Spleen (tissue), 11 donors: ENCODE data around the gene BCAT1. TPM values are rescaled to one million over a fixed set of nuclear protein-coding genes. Genes with fewer than 3 reads are reported as not detected.
"Not testable (repeated sequence)": the region's sequence is repeated elsewhere in the genome, so short reads cannot be mapped to it uniquely, and the experiment has no call there.

Experiments
- DNase-seq: peaks from one replicate; pipeline ENCODE4 v3.0.0-alpha.2; 2020
- H3K27ac ChIP-seq, 8 donors: fragments of 200-600 bp; sonication (generic) in 7 of 8; 1 replicate in 4 of 8; 2 replicates in 4 of 8; pipeline versions ENCODE4 v1.5.0 to v1.8.0; 2016 to 2021; ENCODE audit warnings: inconsistent platforms in 4 of 8, mild to moderate bottlenecking in 4 of 8, moderate library complexity in 1 of 8
- H3K27me3 ChIP-seq, 7 donors: fragments of 200-600 bp; sonication (generic) in 6 of 7; replicated peaks in 1 of 7; 1 replicate in 4 of 7; 2 replicates in 3 of 7; pipeline versions ENCODE4 v1.5.0 to v1.8.0; 2016 to 2021; ENCODE audit warnings: inconsistent platforms in 3 of 7, mild to moderate bottlenecking in 1 of 7
- H3K36me3 ChIP-seq, 6 donors: fragments of 200-600 bp; sonication (generic) in 5 of 6; 1 replicate in 4 of 6; 2 replicates in 2 of 6; pipeline versions ENCODE4 v1.5.0 to v1.8.0; 2016 to 2021; ENCODE audit warnings: inconsistent platforms in 2 of 6
- H3K4me1 ChIP-seq, 6 donors: fragments of 200-600 bp; sonication (generic) in 5 of 6; 1 replicate in 3 of 6; 2 replicates in 3 of 6; pipeline versions ENCODE4 v1.5.0 to v1.8.0; 2016 to 2021; ENCODE audit warnings: inconsistent platforms in 3 of 6
- H3K4me3 ChIP-seq, 8 donors: fragments of 200-600 bp; sonication (generic) in 7 of 8; 1 replicate in 4 of 8; 2 replicates in 4 of 8; pipeline versions ENCODE4 v1.5.0 to v1.8.0; 2016 to 2021; ENCODE audit warnings: inconsistent platforms in 4 of 8, mild to moderate bottlenecking in 4 of 8, moderate library complexity in 2 of 8
- H3K9me3 ChIP-seq, 8 donors: fragments of 200-600 bp; sonication (generic) in 7 of 8; 1 replicate in 4 of 8; 2 replicates in 4 of 8; pipeline versions ENCODE4 v1.5.0 to v1.8.0; 2016 to 2021; ENCODE audit warnings: inconsistent platforms in 4 of 8
- CTCF ChIP-seq, 11 experiments: fragments of 200-600 bp in 7 of 11; fragments of 450-650 bp in 4 of 11; sonication (generic) in 4 of 11; IDR thresholded peaks in 8 of 11; conservative IDR thresholded peaks in 3 of 11; 1 replicate in 7 of 11; 2 replicates in 4 of 11; pipeline versions ENCODE4 v1.4.0 to v1.8.0; 2016 to 2021; ENCODE audit warnings: antibody characterized with exemption in 11 of 11, inconsistent platforms in 4 of 11, mild to moderate bottlenecking in 1 of 11
- POLR2A ChIP-seq, 3 donors: fragments of 450-650 bp; IDR thresholded peaks; one replicate each; pipeline ENCODE4 v1.5.1; 2017; ENCODE audit warnings: antibody characterized with exemption in 3 of 3, mild to moderate bottlenecking in 1 of 3
- POLR2AphosphoS5 ChIP-seq, 3 donors: sonication (generic); formaldehyde crosslinking; IDR thresholded peaks; one replicate each; pipeline ENCODE4 v1.5.1; 2017; ENCODE audit warnings: antibody characterized with exemption in 3 of 3
- WGBS, 5 donors: extraction: QIAGEN DNeasy Blood & Tissue Kit in 3 of 5; methylation state at CpG; one replicate each; pipeline versions ENCODE4 v1.1.5 to v1.1.7; 2013 to 2018; 5-methylcytosine and 5-hydroxymethylcytosine counted together
- intact Hi-C: fragments of 100-400 bp; cut with DNase I; formaldehyde crosslinking; loops from one replicate; pipeline ENCODE4 v1.15.0; 2023; ENCODE audit warnings: low total_unique reads
- polyA plus RNA-seq, 3 donors: library from polyadenylated mRNA; stranded (reverse); fragments of 200-250 nt; gene quantifications; one replicate each; pipeline ENCODE4 v1.2.1, GENCODE V29; 2013
- total RNA-seq, 7 donors: library from RNA; depleted of rRNA in 3 of 7; stranded (reverse); fragments of >200 nt in 3 of 7; fragmentation: NEBNext Ultra II Directional in 4 of 7; extraction: Animal tissue kit (Norgen Biotek cat#: 25700) in 4 of 7; gene quantifications; one replicate each; pipeline versions ENCODE4 v1.1.0 to v1.2.1, GENCODE V29; 2016 to 2021
- donor health status: healthy with polysubstance abuse.
- donor health status: DM: no; HTN: no; CAD: no; lungs with moderate emphysema.
- donor health status: DM: no; HTN: no; CAD: no.
- donor health status: Bipolar disorder and iron deficiency.
- donor health status: healthy.
- donor health status: DM: no; HTN: no; CAD: no.
- donor health status: DM: yes; HTN: yes; CAD: no.

Gene BCAT1
- total and polyA plus RNA-seq, 10 donors, result 0.54 to 18.4 (median 8.7) TPM

- H3K4me3 ChIP-seq, result no peak overlapping the region
- no peaks in the 10 kb centered on the region for H3K4me1 ChIP-seq
- H3K27me3 ChIP-seq, result no peaks in the 10 kb centered on the region
- intact Hi-C loops, result no loop called here
- H3K9me3 ChIP-seq, result no peaks in the 10 kb centered on the region
- WGBS, 5 donors, result 86 to 98% (median 91%) methylated on average over 3 of the region's 3 CpGs
- DNase-seq, result no peak
- H3K36me3 ChIP-seq, result no peaks in the 10 kb centered on the region
- TF ChIP-seq POLR2AphosphoS5 (IDR thresholded peaks at IDR 0.05), result no peak
- no peak for TF ChIP-seq POLR2A (IDR thresholded peaks at IDR 0.05)
- no peak for TF ChIP-seq CTCF (IDR thresholded peaks at IDR 0.05 in 8 of 11, conservative IDR thresholded peaks at IDR 0.05 in 3 of 11)
- H3K27ac ChIP-seq, result no peak overlapping the region
Observed at GRCh38 chr12:24913953-24914352, 34.9 kb downstream of the BCAT1 start.

- no peaks in the 10 kb centered on the region for H3K36me3 ChIP-seq
- DNase-seq, result no peak
- 71 to 86% (median 82%) methylated on average over 3 of the region's 3 CpGs for WGBS, 5 donors
- no peaks in the 10 kb centered on the region for H3K9me3 ChIP-seq
- intact Hi-C loops, result no loop called here
- H3K27me3 ChIP-seq, result no peaks in the 10 kb centered on the region
- no peaks in the 10 kb centered on the region for H3K4me1 ChIP-seq
- no peak overlapping the region for H3K27ac ChIP-seq
- TF ChIP-seq POLR2AphosphoS5 (IDR thresholded peaks at IDR 0.05), result no peak
- TF ChIP-seq POLR2A (IDR thresholded peaks at IDR 0.05), result no peak
- no peak for TF ChIP-seq CTCF (IDR thresholded peaks at IDR 0.05 in 8 of 11, conservative IDR thresholded peaks at IDR 0.05 in 3 of 11)
- no peak overlapping the region for H3K4me3 ChIP-seq
Observed at GRCh38 chr12:24913130-24913529, 35.8 kb downstream of the BCAT1 start.

- Histone ChIP-seq H3K4me1 (no peaks in the 10 kb centered on the region), H3K27me3 (no peaks in the 10 kb centered on the region), H3K27ac (no peak overlapping the region), H3K9me3 (no peaks in the 10 kb centered on the region), H3K36me3 (no peaks in the 10 kb centered on the region), H3K4me3 (no peak overlapping the region)
- intact Hi-C loops, result no loop called here
- 59 to 73% (median 67%) methylated on average over 9 of the region's 9 CpGs for WGBS, 5 donors
- DNase-seq, result no peak
- TF ChIP-seq CTCF (IDR thresholded peaks at IDR 0.05 in 8 of 11, conservative IDR thresholded peaks at IDR 0.05 in 3 of 11) (no peak), POLR2AphosphoS5 (IDR thresholded peaks at IDR 0.05) (no peak), POLR2A (IDR thresholded peaks at IDR 0.05) (no peak)
Observed at GRCh38 chr12:24911271-24911791, 37.6 kb downstream of the BCAT1 start.

- H3K9me3 ChIP-seq, H3K36me3 ChIP-seq, H3K4me3 ChIP-seq, intact Hi-C loops, H3K4me1 ChIP-seq, H3K27ac ChIP-seq, H3K27me3 ChIP-seq, DNase-seq: not testable (repeated sequence)
- 94 to 99% (median 97%) methylated on average over 6 of the region's 6 CpGs for WGBS, 5 donors
Observed at GRCh38 chr12:24910192-24910591, 38.7 kb downstream of the BCAT1 start.

GRCh38 chr12:24909667-24910066, 39.2 kb downstream of the BCAT1 start:
- Histone ChIP-seq H3K4me1 (no peaks in the 10 kb centered on the region), H3K9me3 (no peaks in the 10 kb centered on the region), H3K27ac (no peak overlapping the region), H3K36me3 (no peaks in the 10 kb centered on the region), H3K27me3 (peaks cover 0 to 9% (median 0%) of the 10 kb centered on the region in 7 donors), H3K4me3 (no peak overlapping the region)
- no peak for DNase-seq
- TF ChIP-seq POLR2A (IDR thresholded peaks at IDR 0.05) (no peak), CTCF (IDR thresholded peaks at IDR 0.05 in 8 of 11, conservative IDR thresholded peaks at IDR 0.05 in 3 of 11) (no peak), POLR2AphosphoS5 (IDR thresholded peaks at IDR 0.05) (no peak)
- 40 to 71% (median 58%) methylated on average over 3 of the region's 3 CpGs for WGBS, 5 donors
- intact Hi-C loops, result no loop called here
